ENCODE measurements around the gene FAM13C.

Gene FAM13C

DNA sequence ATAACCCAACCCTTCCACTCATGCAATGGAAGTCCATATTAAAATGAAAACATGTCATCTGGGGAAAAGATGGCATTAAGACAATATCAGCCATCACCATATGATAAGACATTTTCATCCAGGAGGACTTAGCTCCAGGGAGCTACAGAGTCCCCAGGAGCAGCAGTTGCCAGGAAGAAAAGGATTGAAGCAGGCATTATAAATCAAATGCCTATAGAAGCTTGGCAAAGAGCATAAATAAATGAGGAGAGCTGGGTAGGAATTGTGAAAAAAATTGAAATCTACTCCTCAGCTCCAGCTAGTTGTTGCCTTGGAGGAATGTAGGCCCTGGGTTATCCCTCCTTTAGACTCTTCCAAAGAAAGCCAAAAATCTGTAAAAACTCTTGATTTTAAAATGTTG lies 42.5 kb downstream of the FAM13C start:
- H3K4me1 ChIP-seq (ENCODE audit: control insufficient read depth, low read length) = no peaks in the 10 kb centered on the region
- H3F3A ChIP-seq (ENCODE audit: control insufficient read depth, insufficient read depth) = no peaks in the 10 kb centered on the region
- H3K9me2 ChIP-seq (replicated peaks; ENCODE audit: control insufficient read depth, low read length) = no peaks in the 10 kb centered on the region
- H3K27me3 ChIP-seq (ENCODE audit: control insufficient read depth, low read length) = no peaks in the 10 kb centered on the region
- H3K4me2 ChIP-seq (ENCODE audit: low read length) = no peak overlapping the region
- no peaks in the 10 kb centered on the region for H4K20me1 ChIP-seq (ENCODE audit: control insufficient read depth, insufficient read depth, low read depth, low read length)
- no peaks in the 10 kb centered on the region for H3K79me2 ChIP-seq (ENCODE audit: control insufficient read depth, low read length)
- no peak for TF ChIP-seq CTCF (IDR thresholded peaks at IDR 0.05; ENCODE audit: low read depth, low read length, poor library complexity, severe bottlenecking)
- TF ChIP-seq EZH2phosphoT487 (IDR thresholded peaks at IDR 0.05; ENCODE audit: borderline replicate concordance, low read length) = no peak
- H3K27ac ChIP-seq (ENCODE audit: low read depth, low read length) = no peak overlapping the region
- no peak overlapping the region for H3K4me3 ChIP-seq (ENCODE audit: low read length)
- no peaks in the 10 kb centered on the region for H3K36me3 ChIP-seq (ENCODE audit: control insufficient read depth, low read length)
- no peaks in the 10 kb centered on the region for H3K9me3 ChIP-seq (ENCODE audit: control insufficient read depth, insufficient read depth, low read length)

DNA sequence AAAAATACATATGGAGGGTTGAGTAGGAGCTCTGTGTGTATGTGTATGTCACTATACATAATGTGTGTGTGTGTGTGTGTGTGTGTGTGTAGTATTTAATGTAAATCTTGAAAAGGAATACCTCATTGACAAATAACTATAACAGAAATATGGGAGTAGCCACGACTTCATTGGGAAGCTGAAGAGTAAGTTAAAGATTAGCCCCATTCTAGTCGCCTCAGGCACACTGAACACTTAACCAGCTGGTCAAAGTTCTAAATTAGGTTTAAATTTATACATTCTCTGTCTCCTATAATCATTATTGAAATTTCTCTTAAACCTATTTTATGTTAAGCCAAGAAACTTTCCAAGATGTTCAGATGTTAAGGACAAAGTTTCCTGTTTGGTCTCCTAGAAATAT lies 45.3 kb downstream of the FAM13C start:
- H3K4me2 ChIP-seq (ENCODE audit: low read length) = no peak overlapping the region
- H3K4me1 ChIP-seq (ENCODE audit: control insufficient read depth, low read length) = no peaks in the 10 kb centered on the region
- H3F3A ChIP-seq (ENCODE audit: control insufficient read depth, insufficient read depth) = no peaks in the 10 kb centered on the region
- no peaks in the 10 kb centered on the region for H3K9me3 ChIP-seq (ENCODE audit: control insufficient read depth, insufficient read depth, low read length)
- no peaks in the 10 kb centered on the region for H3K36me3 ChIP-seq (ENCODE audit: control insufficient read depth, low read length)
- no peak overlapping the region for H3K27ac ChIP-seq (ENCODE audit: low read depth, low read length)
- no peaks in the 10 kb centered on the region for H3K27me3 ChIP-seq (ENCODE audit: control insufficient read depth, low read length)
- TF ChIP-seq CTCF (IDR thresholded peaks at IDR 0.05; ENCODE audit: low read depth, low read length, poor library complexity, severe bottlenecking) (no peak), EZH2phosphoT487 (IDR thresholded peaks at IDR 0.05; ENCODE audit: borderline replicate concordance, low read length) (no peak)
- H3K79me2 ChIP-seq (ENCODE audit: control insufficient read depth, low read length) = no peaks in the 10 kb centered on the region
- H3K9me2 ChIP-seq (replicated peaks; ENCODE audit: control insufficient read depth, low read length) = no peaks in the 10 kb centered on the region
- H3K4me3 ChIP-seq (ENCODE audit: low read length) = no peak overlapping the region
- H4K20me1 ChIP-seq (ENCODE audit: control insufficient read depth, insufficient read depth, low read depth, low read length) = no peaks in the 10 kb centered on the region

DNA sequence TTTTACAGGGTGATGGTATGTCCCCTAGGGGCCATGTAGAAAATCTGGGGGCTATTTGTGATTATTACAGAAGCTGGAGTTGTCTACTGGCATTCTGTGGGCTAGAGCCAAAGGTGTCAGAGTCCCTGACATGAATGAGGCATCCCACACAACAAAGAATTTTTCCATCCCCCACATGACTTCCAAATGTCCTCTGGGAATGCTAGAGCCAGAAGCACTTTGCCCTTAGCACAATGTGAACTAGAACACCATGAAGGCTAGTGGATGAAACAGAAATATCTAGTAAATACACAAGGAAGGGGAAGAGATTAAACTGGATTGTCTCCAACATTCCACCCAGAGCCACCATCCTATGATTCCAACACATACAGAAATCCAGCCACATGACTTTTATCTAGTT lies 46.9 kb downstream of the FAM13C start:
- Histone ChIP-seq H4K20me1 (ENCODE audit: control insufficient read depth, insufficient read depth, low read depth, low read length) (no peaks in the 10 kb centered on the region), H3K27me3 (ENCODE audit: control insufficient read depth, low read length) (no peaks in the 10 kb centered on the region), H3K4me3 (ENCODE audit: low read length) (no peak overlapping the region), H3K27ac (ENCODE audit: low read depth, low read length) (no peak overlapping the region), H3K9me3 (ENCODE audit: control insufficient read depth, insufficient read depth, low read length) (no peaks in the 10 kb centered on the region), H3K79me2 (ENCODE audit: control insufficient read depth, low read length) (no peaks in the 10 kb centered on the region), H3K4me1 (ENCODE audit: control insufficient read depth, low read length) (no peaks in the 10 kb centered on the region), H3F3A (ENCODE audit: control insufficient read depth, insufficient read depth) (no peaks in the 10 kb centered on the region), H3K4me2 (ENCODE audit: low read length) (no peak overlapping the region), H3K36me3 (ENCODE audit: control insufficient read depth, low read length) (no peaks in the 10 kb centered on the region), H3K9me2 (replicated peaks; ENCODE audit: control insufficient read depth, low read length) (no peaks in the 10 kb centered on the region)
- TF ChIP-seq EZH2phosphoT487 (IDR thresholded peaks at IDR 0.05; ENCODE audit: borderline replicate concordance, low read length) = no peak
- TF ChIP-seq CTCF (IDR thresholded peaks at IDR 0.05; ENCODE audit: low read depth, low read length, poor library complexity, severe bottlenecking) = no peak

- no peaks in the 10 kb centered on the region for H3F3A ChIP-seq (ENCODE audit: control insufficient read depth, insufficient read depth)
- TF ChIP-seq CTCF (IDR thresholded peaks at IDR 0.05; ENCODE audit: low read depth, low read length, poor library complexity, severe bottlenecking) (no peak), EZH2phosphoT487 (IDR thresholded peaks at IDR 0.05; ENCODE audit: borderline replicate concordance, low read length) (no peak)
Measured at GRCh38 chr10:59314268-59314667, 48.1 kb downstream of the FAM13C start.

More at GRCh38 chr10:59314268-59314667, 48.1 kb downstream of the FAM13C start:
- H3K27ac ChIP-seq (ENCODE audit: low read depth, low read length) = no peak overlapping the region
- no peak overlapping the region for H3K4me2 ChIP-seq (ENCODE audit: low read length)
- H4K20me1 ChIP-seq (ENCODE audit: control insufficient read depth, insufficient read depth, low read depth, low read length) = no peaks in the 10 kb centered on the region
- no peaks in the 10 kb centered on the region for H3K9me3 ChIP-seq (ENCODE audit: control insufficient read depth, insufficient read depth, low read length)
- no peaks in the 10 kb centered on the region for H3K4me1 ChIP-seq (ENCODE audit: control insufficient read depth, low read length)
- H3K9me2 ChIP-seq (replicated peaks; ENCODE audit: control insufficient read depth, low read length) = no peaks in the 10 kb centered on the region
- H3K36me3 ChIP-seq (ENCODE audit: control insufficient read depth, low read length) = no peaks in the 10 kb centered on the region
- H3K4me3 ChIP-seq (ENCODE audit: low read length) = no peak overlapping the region
- H3K27me3 ChIP-seq (ENCODE audit: control insufficient read depth, low read length) = no peaks in the 10 kb centered on the region
- H3K79me2 ChIP-seq (ENCODE audit: control insufficient read depth, low read length) = no peaks in the 10 kb centered on the region

Data from DOHH2 (cell line).